GM12891 (cell line): Measurements from ENCODE around the gene NUP188.

Experiments
- PAX5 ChIP-seq: IDR thresholded peaks from 2 replicates; pipeline ENCODE4 v1.6.1; 2011; ENCODE audit warnings: low read length, moderate library complexity, mild to moderate bottlenecking; ENCODE audit not compliant: insufficient read depth, severe bottlenecking
- POLR2A ChIP-seq: IDR thresholded peaks from 2 replicates; pipeline ENCODE4 v1.6.1; 2011; ENCODE audit warnings: low read depth, low read length, control low read depth
- POLR2AphosphoS5 ChIP-seq: IDR thresholded peaks from 2 replicates; pipeline ENCODE4 v1.6.1; 2011; ENCODE audit warnings: low read depth, low read length, control low read depth

DNA sequence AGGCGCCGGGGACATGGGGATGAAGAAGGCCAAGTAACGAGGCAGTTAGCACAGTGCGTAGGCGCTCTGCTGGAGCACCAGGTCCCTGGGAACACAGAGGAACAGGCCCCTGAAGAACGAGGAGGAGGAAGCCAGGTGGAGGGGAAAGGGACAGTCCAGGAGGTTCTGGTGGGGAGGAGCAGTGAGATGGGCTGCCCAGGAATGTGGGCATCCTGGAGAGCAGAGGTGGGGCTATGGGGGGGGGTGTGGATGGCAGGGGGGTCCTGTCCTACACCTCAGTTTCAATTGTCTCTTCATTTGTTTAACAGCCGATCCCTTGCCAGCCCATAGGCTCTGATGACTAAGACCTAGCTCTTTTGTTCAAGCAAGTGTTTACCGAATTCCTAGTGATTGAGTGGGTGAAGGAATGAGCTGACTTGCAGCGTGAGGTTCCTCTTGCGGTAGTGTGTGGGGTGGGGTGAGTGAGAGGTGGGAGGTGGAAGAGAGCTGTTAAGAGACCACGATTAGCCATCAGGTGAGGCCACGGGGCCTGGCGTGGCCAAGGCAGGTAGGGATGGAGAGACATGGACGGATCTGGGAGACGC lies 35.1 kb upstream of the NUP188 start:
- no peak for TF ChIP-seq POLR2A
- TF ChIP-seq PAX5: no peak
- TF ChIP-seq POLR2AphosphoS5: no peak
